ENCODE data around the gene MRPL34. TPM values are rescaled to one million over a fixed set of nuclear protein-coding genes. Genes with fewer than 3 reads are reported as not detected.

MRPL34 gene
- polyA plus RNA-seq, 3 donors from 2014 or later, result 189 to 270 (median 197) TPM

- peaks cover 0 to 11% (median 10%) of the 10 kb centered on the region in 3 donors for H3K27me3 Mint-ChIP-seq (ENCODE audit: low read depth in 3 of 3)
- no peak for DNase-seq
- H3K4me1 Mint-ChIP-seq, result peaks cover 28 to 40% of the 10 kb centered on the region in 2 donors
- H3K9me3 Mint-ChIP-seq, result no peaks in the 10 kb centered on the region
- H3K27ac Mint-ChIP-seq, result no peak overlapping the region
- peaks cover 0 to 3% (median 0%) of the 10 kb centered on the region in 3 donors for H3K36me3 Mint-ChIP-seq
- H3K4me3 Mint-ChIP-seq, result peak overlapping the region in 3 of 5 donors; percentile 27 to 47 (median 45)
Measured at GRCh38 chr19:17332360-17332676, 26.6 kb downstream of the MRPL34 start.

GRCh38 chr19:17332677-17333581 lies 27.3 kb downstream of the MRPL34 start:
- peaks cover 0 to 3% (median 0%) of the 10 kb centered on the region in 3 donors for H3K36me3 Mint-ChIP-seq
- H3K27me3 Mint-ChIP-seq (ENCODE audit: low read depth in 3 of 3), result peaks cover 0 to 11% (median 11%) of the 10 kb centered on the region in 3 donors
- H3K4me3 Mint-ChIP-seq, result peak overlapping the region; percentile 5 to 47 (median 33)
- no peak overlapping the region for H3K27ac Mint-ChIP-seq
- H3K9me3 Mint-ChIP-seq, result no peaks in the 10 kb centered on the region
- H3K4me1 Mint-ChIP-seq, result peaks cover 32 to 43% of the 10 kb centered on the region in 2 donors
- DNase-seq, result peak; percentile 17 to 31 (median 30)

DNA sequence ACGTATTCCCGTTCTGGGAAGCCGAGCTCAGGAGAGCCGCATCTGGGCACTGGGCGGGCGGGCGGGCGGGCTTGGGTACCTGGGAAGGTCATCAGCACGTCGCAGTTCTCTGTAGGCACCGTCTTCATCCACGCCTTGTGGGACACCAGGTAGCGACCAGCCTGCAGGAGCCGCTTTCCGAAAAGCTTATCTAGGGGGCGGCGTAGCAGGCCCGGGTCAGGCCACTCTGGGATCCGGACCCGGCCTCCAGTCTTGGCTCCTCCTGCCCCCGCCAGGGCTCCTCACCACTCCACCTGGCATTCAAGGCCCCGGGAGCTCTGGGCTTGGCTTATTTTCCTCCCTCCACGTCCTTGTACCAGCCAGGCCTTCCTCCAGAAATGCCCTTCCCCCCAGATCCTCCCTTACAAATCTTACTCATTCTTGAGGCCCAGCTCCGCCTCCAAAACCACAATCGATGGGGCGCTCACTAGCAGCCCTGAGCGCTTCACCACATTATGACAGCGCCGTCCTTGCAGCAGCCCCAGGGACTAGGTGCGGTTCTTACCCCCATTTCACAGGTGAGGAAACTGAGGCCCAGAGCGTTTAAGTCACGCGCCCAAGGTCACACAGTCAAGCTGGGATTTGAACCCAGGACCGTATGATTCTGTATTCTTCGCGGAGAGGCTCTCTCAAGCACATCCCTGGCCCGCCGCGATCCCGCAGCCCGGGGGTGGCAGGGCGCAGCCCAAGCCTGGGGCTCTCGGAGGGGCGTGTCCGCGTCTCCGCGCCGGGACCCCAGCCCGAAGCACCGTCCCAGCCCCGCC lies 28.1 kb downstream of the MRPL34 start:
- Mint-ChIP-seq H3K4me1 (peaks cover 32 to 47% of the 10 kb centered on the region in 2 donors), H3K27ac (peak overlapping the region in 5 of 6 donors; percentile 61 to 89 (median 77)), H3K27me3 (ENCODE audit: low read depth in 3 of 3) (peaks cover 0 to 11% (median 11%) of the 10 kb centered on the region in 3 donors), H3K4me3 (peak overlapping the region; percentile 86 to 91 (median 89)), H3K9me3 (no peaks in the 10 kb centered on the region), H3K36me3 (peaks cover 0 to 3% (median 0%) of the 10 kb centered on the region in 3 donors)
- DNase-seq, result peak; percentile 49 to 61 (median 55)

- Mint-ChIP-seq H3K27ac (peak within 1 kb of the TSS; percentile 69 to 98 (median 90)), H3K36me3 (peaks cover 0 to 3% (median 0%) of the 10 kb centered on the region in 3 donors), H3K4me1 (peaks cover 32 to 44% of the 10 kb centered on the region in 2 donors), H3K27me3 (ENCODE audit: low read depth in 3 of 3) (peaks cover 0 to 11% (median 11%) of the 10 kb centered on the region in 3 donors), H3K4me3 (peak within 1 kb of the TSS; percentile 88 to 97 (median 96)), H3K9me3 (no peaks in the 10 kb centered on the region)
- peak; percentile 91 to 95 (median 94) for DNase-seq
Measured at GRCh38 chr19:17334414-17335409, 29.0 kb downstream of the MRPL34 start, which contains the start of gene ANO8. Gene ANO8, minus strand, starts transcription at chr19:17334855. Its CDS starts 185 bp downstream, at chr19:17334670.

- H3K4me1 Mint-ChIP-seq, result peaks cover 32 to 40% of the 10 kb centered on the region in 2 donors
- no peak for DNase-seq
- H3K9me3 Mint-ChIP-seq, result no peaks in the 10 kb centered on the region
- H3K27me3 Mint-ChIP-seq (ENCODE audit: low read depth in 3 of 3), result peaks cover 0 to 11% (median 11%) of the 10 kb centered on the region in 3 donors
- peak overlapping the region in 3 of 6 donors; percentile 69 to 92 (median 83) for H3K27ac Mint-ChIP-seq
- H3K36me3 Mint-ChIP-seq, result peaks cover 0 to 3% (median 0%) of the 10 kb centered on the region in 3 donors
- H3K4me3 Mint-ChIP-seq, result peak overlapping the region; percentile 36 to 97 (median 96)
Measured at GRCh38 chr19:17335575-17335974, 29.9 kb downstream of the MRPL34 start.

- H3K4me3 Mint-ChIP-seq, result peak within 1 kb of the TSS; percentile 93 to 97 (median 95)
- DNase-seq, result peak; percentile 94 to 96 (median 95)
- H3K27ac Mint-ChIP-seq, result peak within 1 kb of the TSS; percentile 78 to 98 (median 94)
- H3K27me3 Mint-ChIP-seq (ENCODE audit: low read depth in 3 of 3), result peaks cover 0 to 11% (median 10%) of the 10 kb centered on the region in 3 donors
- H3K4me1 Mint-ChIP-seq, result peaks cover 32 to 38% of the 10 kb centered on the region in 2 donors
- peaks cover 0 to 3% (median 0%) of the 10 kb centered on the region in 3 donors for H3K36me3 Mint-ChIP-seq
- no peaks in the 10 kb centered on the region for H3K9me3 Mint-ChIP-seq
Measured at GRCh38 chr19:17336872-17337674, 31.4 kb downstream of the MRPL34 start, which contains the start of gene GTPBP3. Gene GTPBP3, plus strand, starts transcription at chr19:17337553. Its CDS starts 59 bp downstream, at chr19:17337612.

GRCh38 chr19:17337675-17338432 lies 32.2 kb downstream of the MRPL34 start:
- H3K36me3 Mint-ChIP-seq, result no peaks in the 10 kb centered on the region
- H3K4me1 Mint-ChIP-seq, result peaks cover 32 to 34% of the 10 kb centered on the region in 2 donors
- H3K9me3 Mint-ChIP-seq, result no peaks in the 10 kb centered on the region
- peak overlapping the region; percentile 93 to 97 (median 95) for H3K4me3 Mint-ChIP-seq
- H3K27ac Mint-ChIP-seq, result peak overlapping the region; percentile 78 to 98 (median 94)
- H3K27me3 Mint-ChIP-seq (ENCODE audit: low read depth in 3 of 3), result peaks cover 0 to 11% (median 10%) of the 10 kb centered on the region in 3 donors
- DNase-seq, result no peak

DNA sequence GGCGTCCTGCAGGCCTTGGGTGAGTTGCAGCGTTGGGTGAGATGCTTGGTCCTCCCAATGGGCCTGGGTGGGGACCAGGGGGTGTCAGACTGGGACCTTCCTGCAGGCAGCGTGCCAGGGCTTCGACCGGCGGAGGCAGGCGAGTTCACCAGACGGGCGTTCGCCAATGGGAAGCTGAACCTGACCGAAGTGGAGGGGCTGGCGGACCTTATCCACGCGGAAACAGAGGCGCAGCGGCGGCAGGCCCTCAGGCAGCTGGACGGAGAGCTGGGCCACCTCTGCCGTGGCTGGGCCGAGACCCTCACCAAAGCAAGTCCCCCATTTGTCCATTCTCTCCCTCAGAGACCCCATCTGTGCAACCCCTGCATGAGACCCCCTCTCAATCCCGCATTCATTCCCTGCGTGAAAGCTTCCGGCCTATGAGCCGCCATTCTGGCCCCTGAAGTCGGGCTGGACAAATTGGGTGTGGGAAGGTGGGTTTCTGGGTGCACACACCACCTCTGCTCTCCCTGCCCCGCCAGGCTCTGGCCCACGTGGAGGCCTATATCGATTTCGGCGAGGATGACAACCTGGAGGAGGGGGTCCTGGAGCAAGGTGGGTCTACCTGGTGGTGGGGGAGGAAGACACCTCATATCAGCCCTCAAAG lies 32.9 kb downstream of the MRPL34 start:
- H3K4me1 Mint-ChIP-seq, result peaks cover 30 to 31% of the 10 kb centered on the region in 2 donors
- no peak overlapping the region for H3K27ac Mint-ChIP-seq
- H3K4me3 Mint-ChIP-seq, result peak overlapping the region; percentile 52 to 97 (median 94)

GRCh38 chr19:17339088-17339741 lies 33.5 kb downstream of the MRPL34 start:
- Mint-ChIP-seq H3K27ac (peak overlapping the region in 1 of 6 donors; percentile 79), H3K4me3 (peak overlapping the region; percentile 48 to 97 (median 52)), H3K36me3 (no peaks in the 10 kb centered on the region)

More for the DNA sequence above, 32.9 kb downstream of the MRPL34 start:
- Mint-ChIP-seq H3K27me3 (ENCODE audit: low read depth in 3 of 3) (peaks cover 0 to 11% (median 10%) of the 10 kb centered on the region in 3 donors), H3K9me3 (no peaks in the 10 kb centered on the region), H3K36me3 (no peaks in the 10 kb centered on the region)
- no peak for DNase-seq

DNA sequence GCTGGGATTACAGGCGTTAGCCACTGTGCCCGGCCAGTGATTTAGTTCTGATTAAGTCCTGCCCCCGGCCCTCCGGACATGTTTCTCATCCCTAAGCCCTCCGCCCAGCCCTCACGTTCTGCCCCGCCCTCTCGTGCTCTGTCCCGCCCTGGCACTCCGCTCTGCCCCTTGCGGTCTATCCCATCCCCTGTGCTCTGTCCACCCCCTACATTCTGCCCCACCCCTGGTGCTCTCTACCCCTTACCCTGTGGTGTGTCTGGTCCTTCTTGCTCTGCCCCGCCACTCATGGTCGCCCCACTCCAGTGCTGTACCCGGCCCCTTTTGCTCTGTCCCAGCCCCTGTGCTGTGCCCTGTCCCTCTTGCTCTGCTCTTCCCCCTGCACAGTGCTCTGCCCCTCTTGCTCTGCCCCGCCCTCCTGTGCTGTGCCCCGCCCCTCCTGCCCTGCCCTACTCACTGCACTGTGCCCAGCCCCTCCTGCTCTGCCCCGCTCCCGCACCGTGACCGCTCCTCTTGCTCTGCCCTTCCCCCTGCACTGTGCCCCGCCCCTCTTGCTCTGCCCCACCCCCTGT lies 34.7 kb downstream of the MRPL34 start:
- no peak for DNase-seq
- H3K4me3 Mint-ChIP-seq, result no peak overlapping the region
- H3K9me3 Mint-ChIP-seq, result no peaks in the 10 kb centered on the region
- no peaks in the 10 kb centered on the region for H3K36me3 Mint-ChIP-seq
- H3K27me3 Mint-ChIP-seq (ENCODE audit: low read depth in 3 of 3), result peaks cover 0 to 5% (median 2%) of the 10 kb centered on the region in 3 donors
- H3K27ac Mint-ChIP-seq, result no peak overlapping the region
- H3K4me1 Mint-ChIP-seq, result peaks cover 16 to 18% of the 10 kb centered on the region in 2 donors

More at GRCh38 chr19:17339088-17339741, 33.5 kb downstream of the MRPL34 start:
- Mint-ChIP-seq H3K4me1 (peaks cover 25% of the 10 kb centered on the region in 2 donors), H3K27me3 (ENCODE audit: low read depth in 3 of 3) (peaks cover 0 to 7% (median 7%) of the 10 kb centered on the region in 3 donors), H3K9me3 (no peaks in the 10 kb centered on the region)
- DNase-seq, result no peak

Measured in immature natural killer cell (primary cell).